HG03060 (cell line): Measurements from ENCODE around the gene TTC17.
"Not testable (repeated sequence)": the region's sequence is repeated elsewhere in the genome, so short reads cannot be mapped to it uniquely, and the experiment has no call there.

Source experiments
- ATAC-seq: cut with Tn5 transposase; IDR thresholded peaks from one replicate; pipeline ENCODE4 v1.9.1; 2021; ENCODE audit warnings: low read depth, moderate number of reproducible peaks; ENCODE audit not compliant: unreplicated experiment

Gene TTC17

DNA sequence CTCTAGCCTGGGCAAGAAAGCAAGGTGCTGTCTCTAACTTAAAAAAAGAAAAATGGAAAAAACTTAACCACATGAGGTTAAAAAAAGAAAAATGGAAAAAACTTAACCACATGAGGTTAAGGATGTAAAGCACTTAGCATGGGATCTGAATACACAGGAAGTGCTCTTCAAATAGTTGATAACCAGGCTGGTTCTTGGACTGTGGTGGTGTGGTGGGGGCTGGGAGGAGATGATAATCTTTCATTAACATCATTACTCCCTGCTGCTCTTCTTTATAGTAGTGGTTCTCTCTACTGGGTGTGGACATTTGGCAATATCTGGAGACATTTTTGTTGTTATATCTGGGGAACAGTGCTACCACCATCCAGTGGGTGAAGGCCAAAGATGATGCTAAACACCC lies 88.4 kb downstream of the TTC17 start:
- no peak for ATAC-seq

DNA sequence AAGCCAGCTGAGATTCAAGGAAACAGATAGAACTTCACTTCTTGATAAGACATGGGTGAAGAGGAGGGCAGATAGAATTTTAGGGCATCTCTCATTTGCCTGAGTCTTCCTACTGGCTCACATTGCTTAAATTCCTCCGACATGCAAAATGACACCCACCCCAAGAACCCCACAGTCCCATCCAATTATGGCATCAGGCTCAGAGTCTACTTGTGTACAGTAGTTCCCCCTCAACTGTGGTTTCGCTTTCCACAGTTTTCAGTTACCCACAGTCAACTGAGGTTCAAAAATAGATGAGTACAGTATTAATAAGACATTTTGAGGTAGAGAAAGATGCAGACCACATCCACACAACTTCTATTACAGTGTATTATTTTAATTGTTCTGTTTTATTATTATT lies 99.8 kb downstream of the TTC17 start:
- no peak for ATAC-seq

DNA sequence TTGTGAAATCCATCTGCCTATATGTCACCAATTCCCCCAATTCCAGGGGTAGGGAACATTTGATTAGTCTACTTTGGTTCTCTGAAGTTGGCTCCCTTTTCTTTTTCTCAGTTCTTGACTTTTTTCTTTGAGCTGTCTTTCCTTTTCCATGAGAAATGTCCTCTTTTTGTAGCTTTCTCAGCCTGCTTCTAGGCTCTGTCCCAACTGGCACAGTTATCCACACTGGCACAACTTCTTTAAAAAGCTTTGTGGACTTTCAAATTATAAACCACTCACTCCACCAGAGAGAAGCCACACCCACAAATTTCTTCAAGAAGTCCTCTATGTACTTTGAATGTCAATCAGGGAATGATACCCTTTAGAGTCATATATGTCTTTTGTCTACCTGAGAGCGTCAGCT lies 100.5 kb downstream of the TTC17 start:
- no peak for ATAC-seq

DNA sequence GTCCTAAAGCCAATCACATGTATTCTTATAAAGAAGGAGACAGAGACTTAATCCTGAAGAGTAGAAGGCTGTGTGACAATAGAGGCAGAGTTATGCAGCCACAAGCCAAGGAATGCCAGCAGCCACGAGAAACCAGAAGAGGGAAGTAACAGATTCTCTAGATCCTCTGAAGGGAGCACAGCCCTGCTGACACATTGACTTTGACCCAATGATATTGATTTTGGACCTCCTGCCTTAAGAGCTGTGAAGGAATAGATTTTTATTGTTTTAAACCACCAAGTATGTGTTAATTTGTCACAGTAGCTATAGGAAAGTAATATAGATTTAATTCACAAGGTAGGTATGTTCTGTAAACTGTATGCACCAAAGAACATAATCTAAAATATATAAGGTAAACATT lies 103.6 kb downstream of the TTC17 start:
- no peak for ATAC-seq

DNA sequence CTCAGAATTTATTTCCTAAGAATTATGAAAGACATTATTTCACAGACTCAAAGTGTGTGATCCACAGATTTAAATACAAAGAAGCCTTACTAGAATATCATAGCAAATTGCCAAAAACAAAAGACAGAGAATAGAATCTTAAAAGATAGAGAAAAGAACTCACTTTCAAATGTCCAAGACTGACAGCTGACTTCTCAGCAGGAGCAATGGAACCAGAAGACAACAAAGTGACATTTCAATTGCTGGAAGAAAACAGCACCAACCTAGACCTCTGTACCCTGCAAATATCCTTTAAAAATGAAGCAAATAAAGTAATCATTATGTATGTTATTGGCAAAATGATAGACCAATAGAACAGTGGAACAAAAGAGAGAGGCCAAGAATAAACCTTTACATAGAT lies 109.2 kb downstream of the TTC17 start:
- no peak for ATAC-seq

DNA sequence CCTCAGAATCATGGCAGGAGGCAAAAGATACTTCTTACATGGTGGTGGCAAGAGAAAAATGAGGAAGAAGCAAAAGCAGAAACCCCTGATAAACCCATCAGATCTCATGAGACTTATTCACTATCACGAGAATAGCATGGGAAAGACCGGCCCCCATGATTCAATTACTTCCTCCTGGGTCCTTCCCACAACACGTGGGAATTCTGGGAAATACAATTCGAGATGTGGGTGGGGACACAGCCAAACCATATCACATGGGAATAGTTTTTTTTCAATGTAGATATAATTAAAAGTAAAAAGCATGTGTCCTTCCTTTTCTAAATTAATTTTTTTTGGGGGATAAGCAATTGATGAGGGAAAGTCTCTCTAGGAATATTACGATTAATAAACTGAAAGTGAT lies 118.8 kb downstream of the TTC17 start:
- ATAC-seq, result not testable (repeated sequence)

DNA sequence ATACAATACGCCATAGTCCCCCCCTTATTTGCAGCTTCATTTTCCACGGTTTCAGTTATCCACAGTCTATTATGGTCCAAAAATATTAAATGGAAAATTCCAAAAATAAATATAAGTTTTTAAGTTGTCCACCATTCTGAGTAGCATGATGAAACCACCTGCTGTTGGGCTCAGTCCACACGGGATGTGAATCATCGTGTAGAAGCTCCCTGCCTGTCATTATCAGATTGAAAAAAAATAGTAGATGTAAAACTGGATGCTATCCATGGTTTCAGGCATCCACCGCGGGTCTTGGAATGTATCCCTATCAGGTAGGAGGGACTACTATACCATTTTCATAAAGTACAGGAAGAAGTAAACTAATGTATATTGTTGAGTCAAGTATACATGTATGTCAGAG lies 127.4 kb downstream of the TTC17 start:
- ATAC-seq, result no peak

DNA sequence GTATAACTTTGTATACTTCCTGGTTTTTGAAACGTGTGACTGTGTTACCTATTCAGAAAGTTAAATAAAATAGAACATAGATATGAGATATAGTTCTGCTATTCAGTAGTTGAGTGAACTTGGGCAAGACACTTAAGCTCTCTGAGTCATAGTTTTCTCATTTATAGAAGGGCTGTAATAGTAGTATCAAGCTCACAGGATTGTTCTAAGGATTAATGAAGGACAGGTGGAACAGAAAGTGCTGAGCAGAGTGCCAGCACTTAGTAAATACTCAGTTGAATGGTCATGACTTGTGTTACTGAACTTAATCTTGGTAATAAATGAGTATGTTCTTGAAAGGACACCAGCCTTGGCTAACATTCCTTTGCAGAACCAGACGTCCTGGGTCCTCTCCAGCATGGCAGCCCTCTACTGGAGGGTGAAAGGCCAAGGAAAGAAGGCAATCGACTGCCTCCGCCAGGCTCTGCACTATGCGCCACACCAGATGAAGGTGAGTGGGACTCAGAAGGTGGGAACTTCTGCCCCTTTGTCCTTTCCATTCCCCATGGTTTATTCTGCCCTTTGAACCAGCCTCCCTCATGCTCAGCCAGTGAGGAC lies 131.2 kb downstream of the TTC17 start:
- ATAC-seq, result no peak

DNA sequence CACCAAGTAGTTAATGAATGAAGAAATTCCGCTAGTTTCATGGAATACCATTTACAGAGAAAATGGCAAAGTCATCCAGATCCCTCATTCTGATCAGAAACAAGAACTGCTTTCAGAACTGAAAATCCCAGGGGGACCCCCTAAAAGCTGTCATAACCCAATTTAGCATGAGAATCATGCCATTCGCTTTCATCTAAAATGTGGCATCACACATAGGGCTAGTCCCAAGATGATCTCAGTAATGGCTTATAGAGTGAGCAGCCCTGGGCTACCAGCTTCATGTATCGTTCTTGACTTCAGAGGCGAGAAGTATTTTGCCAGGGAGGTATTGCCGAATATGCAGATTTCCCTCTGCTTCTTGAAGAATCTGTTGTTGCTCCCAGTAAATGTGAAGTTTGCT lies 134.0 kb downstream of the TTC17 start:
- no peak for ATAC-seq

DNA sequence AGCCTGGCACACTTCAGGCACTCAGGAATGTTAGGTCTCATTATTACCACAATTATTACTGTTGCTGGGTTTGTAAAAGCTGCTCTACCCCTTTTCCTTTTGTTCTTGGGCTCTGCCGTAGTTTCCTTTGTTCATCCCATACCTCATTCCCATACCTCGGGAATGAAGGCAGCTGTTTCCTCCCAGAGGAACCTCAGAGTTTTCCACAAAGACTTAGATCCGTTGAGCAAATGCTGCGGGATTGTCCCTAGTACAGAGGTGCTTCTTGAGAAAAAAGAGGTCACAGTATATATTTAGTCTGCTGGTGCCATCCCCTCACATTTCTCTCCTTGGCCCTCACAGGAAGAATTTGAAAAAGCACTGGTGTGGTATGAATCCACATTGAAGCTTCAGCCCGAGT lies 134.7 kb downstream of the TTC17 start:
- no peak for ATAC-seq

DNA sequence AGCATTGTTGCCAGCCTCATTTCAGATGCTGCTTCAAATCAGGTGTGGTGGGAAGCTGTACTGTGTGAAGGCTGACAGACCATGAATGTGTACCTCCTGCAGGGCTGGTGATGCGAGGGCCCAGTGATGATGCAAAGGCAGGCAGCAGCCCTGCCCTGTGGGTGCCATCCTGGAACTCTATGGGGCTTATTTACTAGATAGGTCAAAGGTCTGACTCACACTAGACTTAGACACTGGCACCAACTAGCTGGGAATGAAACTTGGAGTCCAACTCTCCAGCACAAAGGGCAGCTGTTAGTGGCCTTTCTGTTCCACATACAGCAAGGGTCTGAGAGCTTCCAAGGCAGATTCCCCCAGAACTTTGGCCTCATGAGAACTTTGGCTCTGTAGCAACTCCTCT lies 138.4 kb downstream of the TTC17 start:
- ATAC-seq, result no peak

DNA sequence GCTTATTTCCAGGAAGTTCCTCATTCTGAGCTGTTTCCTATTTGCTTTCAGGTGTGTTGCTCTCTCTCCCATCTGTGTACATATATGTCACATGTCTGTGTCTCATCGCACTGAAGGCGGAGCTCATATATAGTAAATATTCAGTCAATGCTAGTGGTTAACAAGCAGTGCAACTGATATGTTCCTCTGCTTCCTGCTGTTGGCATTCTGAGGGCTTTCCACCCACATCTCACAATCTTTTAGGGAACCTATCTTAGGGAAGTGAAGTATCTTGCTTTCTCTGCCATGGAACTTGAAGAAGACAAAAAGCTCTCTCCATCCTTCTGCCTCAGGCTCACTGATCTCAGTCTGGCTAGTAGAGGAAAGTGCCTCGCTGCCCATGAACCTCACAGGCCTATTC lies 139.8 kb downstream of the TTC17 start:
- no peak for ATAC-seq

DNA sequence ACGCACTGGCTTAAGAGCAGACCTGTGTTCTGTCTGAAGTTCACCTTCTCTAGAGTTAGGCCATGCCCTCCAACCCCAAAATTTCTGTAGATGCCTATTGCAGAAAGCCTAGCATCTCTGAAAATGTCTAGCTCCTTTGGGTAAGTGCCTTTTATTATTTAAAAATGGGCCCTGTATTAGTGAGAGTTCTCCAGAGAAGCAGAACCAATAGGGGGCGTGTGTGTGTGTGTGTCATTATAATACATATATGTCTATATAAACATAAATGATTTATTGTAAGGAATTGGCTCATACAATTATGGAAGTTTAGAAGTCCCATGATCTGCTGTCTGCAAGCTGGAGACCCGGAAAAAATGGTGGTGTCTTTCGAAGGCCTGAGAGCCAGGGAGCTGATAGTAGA lies 144.7 kb downstream of the TTC17 start:
- no peak for ATAC-seq

DNA sequence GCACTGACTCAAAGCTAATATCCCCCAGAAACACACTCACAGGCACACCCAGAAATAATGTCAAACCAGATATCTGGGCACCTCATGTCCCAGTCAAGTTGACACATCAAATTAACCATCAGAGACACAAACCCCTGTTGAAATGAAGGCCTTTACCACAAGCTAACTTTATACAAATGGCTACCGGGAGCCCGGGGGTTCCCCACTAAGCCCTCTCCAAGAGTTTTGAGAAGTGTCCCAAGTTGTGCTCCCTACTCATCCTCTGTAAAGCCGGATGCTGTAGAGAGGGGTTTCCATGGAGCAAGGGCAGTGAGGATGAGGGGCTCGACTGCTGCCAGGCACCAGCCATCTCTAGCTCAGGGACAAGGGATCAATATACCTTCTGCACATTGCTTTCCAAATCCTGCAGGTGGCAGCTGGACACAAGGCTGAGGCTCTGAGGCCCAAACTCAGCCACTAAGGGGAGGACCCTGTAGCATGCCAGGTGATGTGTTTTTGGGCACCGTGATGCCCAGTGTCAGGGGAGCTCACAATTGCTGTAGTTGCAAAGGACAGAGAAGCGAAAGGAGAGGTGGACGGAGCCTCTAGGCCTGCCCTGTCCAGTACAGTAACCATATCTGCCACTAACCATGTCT lies 145.7 kb downstream of the TTC17 start:
- ATAC-seq, result no peak

DNA sequence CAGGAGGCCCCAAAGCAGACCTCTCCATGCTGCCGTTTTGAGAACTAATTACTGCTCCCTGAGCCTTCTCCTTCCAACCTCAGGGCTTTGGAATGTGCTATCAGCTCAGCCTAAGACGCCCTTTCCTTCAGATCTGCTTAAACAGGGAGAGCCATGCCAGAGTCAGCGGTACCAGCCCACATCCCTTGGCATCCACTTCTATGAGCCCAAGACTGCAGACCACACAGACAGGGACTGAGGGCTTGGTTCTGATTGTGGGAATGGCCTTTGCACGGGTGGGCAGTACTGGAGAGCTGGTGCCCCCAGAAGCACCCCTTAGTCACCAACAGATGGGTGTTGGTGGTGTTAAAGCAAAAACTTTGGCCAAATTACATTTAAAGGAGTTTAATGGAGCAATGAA lies 146.5 kb downstream of the TTC17 start:
- ATAC-seq, result no peak

DNA sequence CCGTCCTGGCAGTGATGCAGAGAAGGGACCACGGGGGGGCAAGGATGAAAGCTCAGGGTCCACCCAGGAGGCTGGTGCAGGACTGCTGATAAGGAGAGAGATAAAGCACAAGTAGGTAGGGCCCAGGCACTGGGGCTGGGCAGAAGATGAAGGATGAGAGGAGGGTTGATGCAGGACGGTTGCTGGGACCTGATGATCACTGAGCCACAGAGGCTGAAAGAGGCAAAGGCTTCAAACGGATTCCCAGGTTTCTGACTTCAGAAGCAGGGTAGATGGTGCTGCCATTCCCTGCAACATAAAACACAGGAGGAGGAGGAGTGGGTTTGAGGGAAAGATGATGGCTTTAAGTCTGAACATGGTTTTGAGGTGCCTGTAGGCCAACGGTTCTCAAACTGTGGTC lies 148.5 kb downstream of the TTC17 start:
- no peak for ATAC-seq

DNA sequence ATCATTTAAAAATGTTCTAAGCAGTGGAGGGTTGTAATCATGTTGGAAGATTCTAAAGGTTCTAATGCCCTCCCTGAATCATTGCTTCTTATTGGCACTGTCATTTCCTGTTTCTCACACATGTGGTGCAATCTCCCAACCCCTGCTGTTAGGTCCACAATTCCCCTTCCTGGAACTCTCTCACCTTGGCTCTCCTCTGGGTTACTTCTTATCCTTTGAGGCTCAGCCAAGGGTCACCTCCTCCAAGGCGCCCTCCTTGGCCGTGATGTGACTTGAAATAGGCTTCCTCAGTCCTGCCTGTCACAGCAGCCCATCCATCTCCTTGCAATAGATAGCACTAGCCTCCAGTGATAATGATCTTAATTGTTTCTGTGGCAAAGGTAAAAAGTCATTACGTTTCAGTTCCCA lies 149.8 kb downstream of the TTC17 start:
- no peak for ATAC-seq

DNA sequence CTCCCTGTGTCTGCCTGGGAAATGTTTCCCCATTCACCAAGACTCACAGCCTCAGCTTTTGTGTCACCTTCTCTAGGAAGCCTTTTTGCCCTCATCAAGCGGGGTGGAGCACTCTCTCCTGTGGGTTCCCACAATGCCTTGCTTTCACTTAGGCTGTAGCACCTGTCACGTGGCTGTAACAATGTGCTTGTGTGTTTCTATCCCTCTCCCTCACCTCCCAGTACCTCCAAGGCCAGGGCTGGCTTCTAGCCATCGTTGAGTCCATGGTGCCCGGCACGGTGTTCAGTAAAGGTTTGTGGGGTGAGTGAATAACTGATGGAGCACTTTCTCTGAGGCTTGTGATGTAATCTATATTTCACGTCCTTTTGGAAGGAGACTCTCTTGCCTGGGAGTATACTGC lies 153.2 kb downstream of the TTC17 start:
- ATAC-seq, result no peak

DNA sequence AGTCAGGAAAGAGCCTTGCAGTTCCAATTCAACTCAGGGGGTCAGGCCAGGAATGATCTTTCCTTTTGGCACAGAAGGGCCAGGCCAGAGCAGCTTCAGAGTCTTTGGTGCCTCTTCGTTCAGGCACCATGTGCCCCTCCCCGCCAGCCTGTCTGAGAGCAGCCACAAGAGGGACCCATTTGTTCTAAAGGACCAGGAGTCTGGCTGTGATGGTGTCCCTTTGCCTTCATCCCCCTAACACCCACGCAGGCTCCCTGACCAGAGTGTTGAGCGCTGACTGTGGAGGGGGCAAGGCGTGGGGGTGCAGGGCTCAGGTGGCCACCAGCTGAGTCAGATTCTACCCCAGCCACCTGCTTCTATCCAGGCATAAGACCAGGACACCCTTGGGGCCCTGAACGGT lies 156.4 kb downstream of the TTC17 start:
- no peak for ATAC-seq

DNA sequence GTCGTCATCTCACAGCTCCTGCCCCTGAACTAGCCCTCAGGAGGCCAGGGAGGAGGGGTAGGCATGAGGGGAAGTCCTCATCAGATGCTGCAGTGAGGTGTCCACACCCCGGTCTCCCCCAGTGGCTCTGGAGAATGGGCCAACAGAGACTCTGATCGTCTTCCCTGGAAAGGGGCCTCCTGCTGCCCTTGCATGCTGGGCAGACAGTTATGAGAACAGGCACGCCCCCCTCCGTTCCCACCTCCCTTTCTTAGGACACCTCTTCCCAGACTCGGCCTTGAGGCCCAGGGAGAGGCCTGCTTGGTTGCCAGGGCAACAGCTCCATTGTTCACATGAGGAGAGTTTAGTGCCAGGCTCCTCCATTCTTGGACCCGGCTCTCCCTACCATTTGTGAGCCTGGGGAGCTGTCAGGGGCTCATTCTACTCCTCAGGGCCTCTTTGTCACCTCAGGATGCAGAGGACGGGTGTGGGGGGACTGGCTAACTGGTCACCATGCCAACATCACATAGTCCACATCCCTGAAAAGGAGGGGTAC lies 157.7 kb downstream of the TTC17 start:
- no peak for ATAC-seq

DNA sequence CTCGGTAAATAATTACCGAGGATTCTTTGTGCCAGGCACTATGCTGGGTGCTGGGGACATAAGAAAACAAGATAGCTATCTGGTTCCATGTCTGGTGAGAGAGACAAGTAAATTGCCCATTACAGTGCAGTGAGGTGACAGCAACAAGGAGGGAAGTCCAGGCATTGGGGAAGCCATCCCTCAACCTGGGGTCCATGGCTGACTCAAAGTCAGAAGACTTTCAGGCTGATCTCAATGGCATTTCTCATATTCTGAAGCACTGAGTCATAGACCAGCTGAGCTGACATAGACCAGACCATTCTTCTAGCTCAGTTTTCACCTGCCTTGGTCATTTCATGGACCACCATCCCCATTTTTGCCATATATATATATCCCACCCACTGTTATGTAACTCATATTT lies 158.8 kb downstream of the TTC17 start:
- no peak for ATAC-seq

DNA sequence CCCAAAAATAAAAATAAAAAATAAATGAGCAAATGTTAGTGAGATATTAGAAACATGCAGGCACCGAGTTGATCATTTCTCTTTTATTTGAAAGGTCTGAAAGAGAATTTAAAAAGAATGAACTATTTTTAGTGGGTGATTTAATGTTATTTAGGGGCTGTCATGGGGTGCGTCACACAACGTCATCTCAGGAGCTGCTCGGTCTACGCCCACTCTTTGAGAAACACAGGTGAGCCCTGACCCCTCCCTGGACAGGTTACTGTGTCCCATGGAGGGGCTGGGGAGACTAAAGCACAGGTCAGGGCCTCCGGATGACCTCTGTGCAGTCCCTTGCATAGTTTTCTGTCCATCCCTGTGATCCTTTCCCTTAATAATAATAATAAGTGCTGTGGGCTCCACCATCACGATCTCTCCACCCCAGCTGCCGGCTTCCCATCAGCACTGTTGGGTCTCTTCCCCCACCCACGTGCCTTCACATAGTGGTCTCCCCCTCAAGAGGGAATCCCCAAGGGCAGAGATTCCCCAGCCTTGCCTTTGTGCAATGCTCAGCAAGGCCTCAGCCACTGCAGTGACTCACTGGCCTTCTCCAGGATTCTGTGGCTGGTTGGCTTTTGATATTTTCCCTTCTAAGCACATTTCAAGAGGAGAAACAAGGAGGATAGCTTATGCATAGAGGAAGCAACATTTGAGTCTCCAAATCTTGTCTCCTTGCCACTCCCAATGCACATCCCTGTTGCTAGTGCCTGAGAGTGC lies 159.9 kb downstream of the TTC17 start:
- no peak for ATAC-seq
